ENCODE measurements around the gene RHEX. TPM values are rescaled to one million over a fixed set of nuclear protein-coding genes. Genes with fewer than 3 reads are reported as not detected.
A peak's percentile ranks its signal among the peaks of the same experiment; 100 is the strongest.

RHEX gene
- total and polyA plus RNA-seq, 2 of the 13 experiments (the other 11 are each of a cell fraction or from before 2014, with no cell fraction given) = 1.4 to 2.7 TPM

- TF ChIP-seq ZNF83 (CRISPR knock-in tag; IDR thresholded peaks at IDR 0.05; ENCODE audit: borderline replicate concordance) = no peak
- TF ChIP-seq ZNF207 (IDR thresholded peaks at IDR 0.05; ENCODE audit: borderline replicate concordance) = peak; percentile 49; the same call in 1 of the 2 replicates
- no peak for TF ChIP-seq SPEN (CRISPR knock-in tag; IDR thresholded peaks at IDR 0.05; ENCODE audit: low read depth)
These were observed 48.8 kb upstream of the RHEX start (continued) for GRCh38 chr1:206003854-206004800.

DNA sequence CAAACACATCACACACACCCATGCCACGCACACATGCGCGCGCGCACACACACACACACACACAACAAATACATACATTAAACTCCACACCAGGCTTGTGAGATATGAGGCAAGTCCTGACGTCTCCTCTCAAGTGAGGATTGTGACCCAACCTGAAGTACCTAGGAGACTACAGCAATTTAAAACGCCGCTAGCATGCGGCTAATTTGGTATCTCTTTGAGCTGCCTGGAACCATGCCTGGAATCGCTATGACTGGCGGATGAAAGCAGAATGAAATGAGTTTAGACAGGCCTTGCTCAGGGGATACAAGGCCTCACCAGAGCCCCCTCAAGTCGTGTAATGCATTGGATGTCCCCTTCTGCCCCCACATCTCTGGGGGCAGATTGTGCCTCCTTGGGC lies 48.1 kb upstream of the RHEX start:
- Histone ChIP-seq H3K4me2 (ENCODE audit: low read depth, low read length) (no peak overlapping the region), H2AFZ (ENCODE audit: low read length) (no peak overlapping the region), H3K79me2 (ENCODE audit: insufficient read depth, low read length) (no peaks in the 10 kb centered on the region), H3K9me3 (ENCODE audit: low read length) (no peaks in the 10 kb centered on the region), H3K4me1 (ENCODE audit: insufficient read depth, low read length) (peaks cover 6% of the 10 kb centered on the region), H3K9ac (ENCODE audit: insufficient read depth, low read depth, low read length) (no peak overlapping the region), H4K20me1 (ENCODE audit: insufficient read depth, low read length) (no peaks in the 10 kb centered on the region), H3K36me3 (replicated peaks in 1 of 2; ENCODE audit: control insufficient read depth in 1 of 2, insufficient read depth in 2 of 2, low read length in 2 of 2) (no peaks in the 10 kb centered on the region), H3K27me3 (ENCODE audit: control insufficient read depth in 1 of 2, insufficient read depth in 2 of 2, low read length in 2 of 2) (peaks cover 0 to 10% of the 10 kb centered on the region in 2 experiments; a peak in 3 of 5 replicates), H3K4me3 (replicated peaks in 1 of 3; ENCODE audit: insufficient read depth in 1 of 3, low read depth in 2 of 3, low read length in 3 of 3) (no peak overlapping the region), H3K27ac (ENCODE audit: extremely low read length, insufficient read depth, low read length) (no peak overlapping the region)
- no peak for FAIRE-seq
- in situ Hi-C loops (cut with HindIII; ENCODE audit: extremely low pct_ligation_motif_present, low pct_unique_long_range_greater_than_20kb) = no loop called here
- POLR2A ChIA-PET = no interaction called here
- CTCF ChIA-PET (ENCODE audit: low intra/inter-chr PET ratio, low total read pairs) = no interaction called here
- WGBS (ENCODE audit: low lambda C conversion rate) = 66% methylated on average over 10 of the region's 12 CpGs
- no peak for ATAC-seq
- no peak for TF ChIP-seq JARID2 (CRISPR knock-in tag; IDR thresholded peaks at IDR 0.05; ENCODE audit: insufficient replicate concordance)
- TF ChIP-seq ZNF44 (CRISPR knock-in tag; IDR thresholded peaks at IDR 0.05) = no peak
- TF ChIP-seq ZEB1 (IDR thresholded peaks at IDR 0.05; ENCODE audit: insufficient replicate concordance, low read depth) = no peak
- no peak for TF ChIP-seq ZNF3 (CRISPR knock-in tag; IDR thresholded peaks at IDR 0.05)
- TF ChIP-seq ZNF234 (CRISPR knock-in tag; conservative IDR thresholded peaks at IDR 0.05) = no peak
- TF ChIP-seq NCOR1 (IDR thresholded peaks at IDR 0.05; ENCODE audit: borderline replicate concordance, low read length) = no peak
- TF ChIP-seq ZSCAN22 (CRISPR knock-in tag; IDR thresholded peaks at IDR 0.05) = no peak
- no peak for TF ChIP-seq NAIF1 (CRISPR knock-in tag; IDR thresholded peaks at IDR 0.05; ENCODE audit: borderline replicate concordance)
- TF ChIP-seq ZBTB4 (CRISPR knock-in tag; IDR thresholded peaks at IDR 0.05; ENCODE audit: borderline replicate concordance) = no peak
- no peak for TF ChIP-seq ZNF768 (CRISPR knock-in tag; IDR thresholded peaks at IDR 0.05)
- TF ChIP-seq FOXC1 (CRISPR knock-in tag; IDR thresholded peaks at IDR 0.05; ENCODE audit: borderline replicate concordance) = no peak
- no peak for TF ChIP-seq ZNF747 (CRISPR knock-in tag; IDR thresholded peaks at IDR 0.05; ENCODE audit: borderline replicate concordance)
- DNase-seq (ENCODE audit: low spot score) = no peak
- BruUV-seq (replicated peaks) = no TSS peak
- intact Hi-C loops (cut with micrococcal nuclease; ENCODE audit: unreplicated experiment) = no loop called here

All from HepG2 (cell line).